Tibial nerve (tissue), 4 donors: ENCODE data around the gene GPR139. TPM values are rescaled to one million over a fixed set of nuclear protein-coding genes. Genes with fewer than 3 reads are reported as not detected.

Experiments used
- DNase-seq, 2 donors: peaks; one replicate each; pipeline ENCODE4 v3.0.0-alpha.2; 2019; ENCODE audit warnings: low spot score in 2 of 2
- H3K27ac ChIP-seq, 4 donors: fragments of 200-600 bp; sonication (generic) in 3 of 4; one replicate each; pipeline ENCODE4 v1.5.1; 2017 to 2019; ENCODE audit warnings: mild to moderate bottlenecking in 1 of 4
- H3K27me3 ChIP-seq, 2 donors: fragments of 200-600 bp; sonication (generic) in 1 of 2; one replicate each; pipeline versions ENCODE4 v1.5.1 to v1.6.0; 2017 to 2019
- H3K36me3 ChIP-seq, 3 donors: fragments of 200-600 bp; sonication (generic); one replicate each; pipeline ENCODE4 v1.5.1; 2018 to 2019
- H3K4me1 ChIP-seq, 4 donors: fragments of 200-600 bp; sonication (generic) in 3 of 4; one replicate each; pipeline ENCODE4 v1.5.1; 2017 to 2019
- H3K4me3 ChIP-seq, 4 donors: fragments of 200-600 bp; sonication (generic) in 3 of 4; one replicate each; pipeline ENCODE4 v1.5.1; 2017 to 2019; ENCODE audit warnings: mild to moderate bottlenecking in 1 of 4, moderate library complexity in 1 of 4
- H3K9me3 ChIP-seq, 4 donors: fragments of 200-600 bp; sonication (generic) in 3 of 4; one replicate each; pipeline ENCODE4 v1.5.1; 2017 to 2019
- CTCF ChIP-seq, 5 experiments: fragments of 200-600 bp in 3 of 5; fragments of 450-650 bp in 2 of 5; sonication (generic) in 3 of 5; IDR thresholded peaks; one replicate each; pipeline ENCODE4 v1.5.1; 2016 to 2019; ENCODE audit warnings: antibody characterized with exemption in 5 of 5, mild to moderate bottlenecking in 3 of 5, moderate library complexity in 2 of 5
- EP300 ChIP-seq, 2 donors: sonication (generic); formaldehyde crosslinking; IDR thresholded peaks; one replicate each; pipeline ENCODE4 v1.6.1; 2017; ENCODE audit warnings: antibody characterized with exemption in 2 of 2, mild to moderate bottlenecking in 1 of 2
- POLR2A ChIP-seq, 2 donors: fragments of 450-650 bp; IDR thresholded peaks; one replicate each; pipeline ENCODE4 v1.6.1; 2017; ENCODE audit warnings: antibody characterized with exemption in 2 of 2, mild to moderate bottlenecking in 2 of 2, moderate library complexity in 2 of 2
- WGBS, 2 donors: methylation state at CpG; one replicate each; pipeline ENCODE4 v1.1.5; 2018; 5-methylcytosine and 5-hydroxymethylcytosine counted together
- total RNA-seq, 4 donors: library from RNA; depleted of rRNA; stranded (reverse); fragments of >200 nt; gene quantifications; one replicate each; pipeline ENCODE4 v1.1.0, GENCODE V29; 2016

The GPR139 gene
- total RNA-seq, 4 donors from 2014 or later, result not detected

- TF ChIP-seq POLR2A (IDR thresholded peaks at IDR 0.05) (no peak), CTCF (IDR thresholded peaks at IDR 0.05) (no peak), EP300 (IDR thresholded peaks at IDR 0.05) (no peak)
Observed at GRCh38 chr16:19997264-19997663, 76.4 kb downstream of the GPR139 start.

GRCh38 chr16:19994466-19995170 is 79.1 kb downstream of the GPR139 start:
- no peaks in the 10 kb centered on the region for H3K9me3 ChIP-seq
- no peaks in the 10 kb centered on the region for H3K4me1 ChIP-seq
- H3K27ac ChIP-seq, result no peak overlapping the region
- H3K27me3 ChIP-seq, result no peaks in the 10 kb centered on the region
- DNase-seq, result no peak
- TF ChIP-seq EP300 (IDR thresholded peaks at IDR 0.05) (no peak), CTCF (IDR thresholded peaks at IDR 0.05) (no peak), POLR2A (IDR thresholded peaks at IDR 0.05) (no peak)
- WGBS, 2 donors, result 76 to 81% methylated on average over 16 to 17 of the region's 17 CpGs
- no peak overlapping the region for H3K4me3 ChIP-seq
- no peaks in the 10 kb centered on the region for H3K36me3 ChIP-seq

More at GRCh38 chr16:19997264-19997663, 76.4 kb downstream of the GPR139 start:
- DNase-seq, result no peak
- no peak overlapping the region for H3K4me3 ChIP-seq
- H3K27me3 ChIP-seq, result no peaks in the 10 kb centered on the region
- no peaks in the 10 kb centered on the region for H3K36me3 ChIP-seq
- no peak overlapping the region for H3K27ac ChIP-seq
- no peaks in the 10 kb centered on the region for H3K9me3 ChIP-seq
- H3K4me1 ChIP-seq, result no peaks in the 10 kb centered on the region
- 68 to 96% methylated on average over 2 of the region's 2 CpGs for WGBS, 2 donors

DNA sequence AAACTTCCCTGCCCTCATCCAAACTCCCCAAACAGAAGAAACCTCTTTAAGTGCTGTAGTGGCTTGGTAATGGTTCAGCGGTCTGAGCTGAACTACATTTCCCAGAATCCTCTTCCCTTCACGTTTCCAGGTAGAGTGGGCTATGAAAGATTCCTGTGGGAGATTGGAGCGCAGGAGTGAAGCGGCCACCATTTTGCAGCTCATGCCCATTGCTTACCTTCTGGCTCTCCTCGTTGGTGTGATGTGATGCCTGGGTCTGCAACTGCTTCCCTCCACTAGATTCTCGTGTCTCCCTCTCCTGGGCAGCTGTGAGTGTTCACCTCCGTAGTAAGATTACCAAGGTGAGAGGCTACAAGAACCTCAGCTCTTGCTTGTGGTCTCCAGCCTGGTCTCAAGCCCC is 82.1 kb downstream of the GPR139 start:
- Histone ChIP-seq H3K36me3 (no peaks in the 10 kb centered on the region), H3K4me1 (no peaks in the 10 kb centered on the region), H3K27me3 (no peaks in the 10 kb centered on the region), H3K4me3 (no peak overlapping the region), H3K27ac (no peak overlapping the region), H3K9me3 (no peaks in the 10 kb centered on the region)
- no peak for DNase-seq
- TF ChIP-seq CTCF (IDR thresholded peaks at IDR 0.05) (no peak), POLR2A (IDR thresholded peaks at IDR 0.05) (no peak), EP300 (IDR thresholded peaks at IDR 0.05) (no peak)
- WGBS, 2 donors, result 53 to 66% methylated on average over 7 of the region's 7 CpGs

DNA sequence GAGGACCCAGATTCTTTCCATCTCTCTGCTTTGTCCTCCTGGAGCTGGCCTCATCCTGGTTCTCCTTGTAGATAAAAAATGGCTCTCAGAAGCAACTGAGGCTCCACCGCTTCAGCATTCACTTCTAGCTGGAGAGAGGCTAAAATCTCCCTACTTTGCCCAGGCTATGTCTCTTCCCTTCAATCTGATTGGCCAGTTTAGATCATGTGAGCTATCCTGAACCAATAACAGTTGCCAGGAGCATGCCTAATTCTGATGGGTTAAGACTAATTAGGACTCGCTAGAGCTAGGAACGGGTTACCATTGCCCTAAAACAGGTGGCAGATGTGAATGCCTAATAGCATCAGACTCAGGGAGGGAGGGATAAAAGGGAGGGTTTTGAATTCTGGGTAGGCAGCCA is 89.6 kb downstream of the GPR139 start:
- Histone ChIP-seq H3K27ac (no peak overlapping the region), H3K27me3 (no peaks in the 10 kb centered on the region), H3K36me3 (no peaks in the 10 kb centered on the region), H3K9me3 (no peaks in the 10 kb centered on the region), H3K4me1 (no peaks in the 10 kb centered on the region), H3K4me3 (no peak overlapping the region)
- DNase-seq, result no peak
- TF ChIP-seq CTCF (IDR thresholded peaks at IDR 0.05) (no peak), POLR2A (IDR thresholded peaks at IDR 0.05) (no peak), EP300 (IDR thresholded peaks at IDR 0.05) (no peak)
- 73 to 82% methylated on average over 3 of the region's 3 CpGs for WGBS, 2 donors

Other genes starting within 250 kb of the GPR139 start
- 100 to 1,000 TPM in 2 of 4 donors, 10 to 100 TPM in 2; 68.4 to 116 (median 101) TPM for gene GPRC5B, start 189.0 kb downstream of the GPR139 start, total RNA-seq